GM21723 (cell line): ENCODE results near the gene SMYD5.

Source experiments
- ATAC-seq: cut with Tn5 transposase; IDR thresholded peaks from one replicate; pipeline ENCODE4 v1.9.1; 2021; ENCODE audit warnings: mild to moderate bottlenecking, moderate library complexity; ENCODE audit not compliant: unreplicated experiment

Gene SMYD5

GRCh38 chr2:73203055-73203681 is 10.9 kb upstream of the SMYD5 start:
- ATAC-seq: no peak

GRCh38 chr2:73205611-73206010 is 8.4 kb upstream of the SMYD5 start:
- ATAC-seq: no peak

GRCh38 chr2:73208258-73208657 is 5.8 kb upstream of the SMYD5 start:
- ATAC-seq: no peak

DNA sequence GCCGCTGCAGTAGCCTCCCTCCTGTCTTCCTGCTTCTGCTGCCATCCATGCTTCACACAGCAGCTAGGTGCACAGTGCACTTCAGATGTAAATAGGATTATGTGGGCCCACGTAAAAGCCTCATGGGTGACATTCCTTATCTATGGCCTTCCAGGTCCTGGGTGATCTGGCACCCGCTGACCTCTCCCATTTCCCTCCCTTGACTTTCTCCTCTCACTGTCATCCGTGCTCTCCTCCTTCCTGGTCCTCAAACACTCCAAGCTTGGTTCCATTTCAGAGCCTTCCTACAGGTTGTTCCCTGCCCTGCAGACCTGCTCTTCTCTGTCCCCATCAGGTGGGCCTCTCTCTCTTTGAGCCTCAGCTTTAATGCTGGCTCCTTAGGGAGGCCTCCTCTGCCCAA is 4.0 kb upstream of the SMYD5 start:
- no peak for ATAC-seq

DNA sequence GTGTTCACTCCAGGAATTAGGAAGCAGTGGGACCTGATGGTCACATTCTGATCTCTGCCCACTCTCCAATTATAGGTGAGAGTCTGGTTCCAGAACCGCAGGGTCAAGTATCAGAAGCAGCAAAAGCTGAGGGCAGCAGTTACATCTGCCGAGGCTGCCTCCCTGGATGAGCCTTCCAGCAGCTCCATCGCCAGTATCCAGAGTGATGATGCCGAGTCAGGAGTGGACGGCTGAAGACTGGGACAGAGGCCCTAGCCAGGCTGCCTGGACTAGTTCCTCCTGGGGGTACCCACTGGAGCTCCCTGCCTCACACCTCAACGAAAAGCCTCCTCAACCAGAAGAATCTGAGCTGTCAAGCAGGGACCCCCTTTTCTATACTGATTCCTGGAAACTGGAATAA is 3.3 kb upstream of the SMYD5 start:
- ATAC-seq: no peak

DNA sequence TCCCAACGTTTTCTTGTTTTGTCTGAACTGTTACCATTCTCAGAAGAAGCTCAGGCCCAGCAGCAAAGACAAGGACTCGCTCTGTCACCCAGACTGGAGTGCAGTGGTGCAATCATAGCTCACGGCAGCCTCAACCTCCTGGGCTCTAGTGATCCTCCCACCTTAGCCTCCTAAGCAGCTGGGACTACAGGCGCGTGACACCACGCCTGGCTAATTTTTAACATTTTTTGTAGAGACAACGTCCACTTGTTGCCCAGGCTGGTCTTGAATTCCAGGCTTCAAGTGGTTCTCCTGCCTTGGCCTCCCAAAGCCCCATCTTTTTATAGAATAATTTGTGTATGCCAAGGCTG is 2.0 kb upstream of the SMYD5 start:
- ATAC-seq: no peak

- ATAC-seq: peak; percentile 70
Measured at GRCh38 chr2:73212448-73213176, 1.4 kb upstream of the SMYD5 start.

DNA sequence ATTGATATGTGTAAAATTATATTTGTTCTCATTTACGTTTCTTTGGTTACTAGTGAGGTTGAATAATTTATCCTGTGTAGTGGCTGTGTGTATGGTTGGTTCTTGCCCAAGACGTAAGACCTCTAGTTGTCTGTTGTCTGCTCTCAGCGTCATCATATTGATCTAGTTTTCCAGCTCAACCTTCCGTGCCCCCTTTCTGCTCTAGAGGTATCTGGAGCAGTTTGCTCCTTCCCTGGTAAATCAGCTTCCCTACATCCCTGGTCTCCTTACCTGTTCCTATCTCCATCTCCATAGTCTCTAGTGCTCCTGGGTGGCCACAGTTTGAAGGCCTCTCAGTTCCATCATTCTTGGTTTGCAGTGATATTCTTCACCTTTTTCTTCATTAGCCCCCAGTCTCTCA is 1.2 kb downstream of the SMYD5 start:
- no peak for ATAC-seq

DNA sequence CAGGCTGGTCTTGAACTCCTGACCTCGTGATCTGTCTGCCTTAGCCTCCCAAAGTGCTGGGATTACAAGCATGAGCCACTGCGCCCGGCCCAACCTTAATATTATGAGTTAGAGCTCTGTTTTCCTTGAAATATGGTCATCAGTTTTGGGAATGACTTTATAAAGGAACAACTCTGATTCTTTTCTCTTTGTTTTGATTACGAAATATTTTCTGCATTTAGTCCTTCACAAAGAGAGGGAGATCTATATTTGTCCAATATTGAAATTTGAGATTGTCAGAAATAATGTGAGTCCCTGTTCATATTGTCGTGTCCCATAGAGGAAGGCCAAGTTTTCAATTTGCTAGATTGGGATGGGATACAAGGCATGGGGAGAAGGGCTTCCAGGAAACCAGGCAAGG is 3.1 kb downstream of the SMYD5 start:
- ATAC-seq: no peak

GRCh38 chr2:73217826-73218225 is 3.8 kb downstream of the SMYD5 start:
- ATAC-seq: no peak

DNA sequence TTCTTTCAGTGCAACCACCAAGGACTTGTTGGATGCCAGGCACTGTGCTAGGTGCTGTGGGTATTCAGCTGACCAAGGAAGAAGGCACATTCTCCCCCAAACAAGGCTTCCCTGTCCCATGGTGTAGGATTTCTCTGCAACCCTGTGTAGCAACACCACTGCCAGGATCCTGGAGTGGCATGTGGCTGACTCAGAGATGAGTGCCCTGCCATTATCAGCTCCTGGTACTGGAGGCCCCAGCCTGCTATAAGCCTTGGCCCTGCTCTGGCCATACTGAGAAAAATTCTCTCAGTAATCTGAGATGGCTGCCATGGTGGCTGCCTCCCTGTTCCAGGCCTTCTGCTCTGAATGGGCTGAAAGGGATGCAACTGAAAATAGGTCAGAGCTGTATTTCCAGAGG is 4.3 kb downstream of the SMYD5 start:
- no peak for ATAC-seq

DNA sequence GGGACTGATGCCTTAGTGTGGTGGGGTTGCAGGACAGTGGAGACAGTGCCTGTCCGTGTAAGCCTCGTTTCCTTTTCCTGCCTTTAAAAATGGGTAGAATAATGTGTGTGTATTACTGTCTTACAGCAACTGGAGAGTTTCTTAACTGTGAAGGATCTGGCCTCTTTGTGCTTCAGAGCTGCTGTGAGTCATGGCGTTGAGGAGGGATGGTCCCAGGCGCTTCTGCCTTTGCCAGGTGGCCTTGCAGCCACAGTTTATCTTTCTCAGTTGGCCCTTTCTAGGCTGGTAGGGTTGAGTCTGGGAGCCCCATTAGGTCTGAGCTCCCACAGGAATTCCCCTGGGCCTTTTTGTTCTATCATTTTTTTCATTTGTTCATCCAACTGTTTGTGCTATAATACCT is 9.8 kb downstream of the SMYD5 start:
- ATAC-seq: no peak

DNA sequence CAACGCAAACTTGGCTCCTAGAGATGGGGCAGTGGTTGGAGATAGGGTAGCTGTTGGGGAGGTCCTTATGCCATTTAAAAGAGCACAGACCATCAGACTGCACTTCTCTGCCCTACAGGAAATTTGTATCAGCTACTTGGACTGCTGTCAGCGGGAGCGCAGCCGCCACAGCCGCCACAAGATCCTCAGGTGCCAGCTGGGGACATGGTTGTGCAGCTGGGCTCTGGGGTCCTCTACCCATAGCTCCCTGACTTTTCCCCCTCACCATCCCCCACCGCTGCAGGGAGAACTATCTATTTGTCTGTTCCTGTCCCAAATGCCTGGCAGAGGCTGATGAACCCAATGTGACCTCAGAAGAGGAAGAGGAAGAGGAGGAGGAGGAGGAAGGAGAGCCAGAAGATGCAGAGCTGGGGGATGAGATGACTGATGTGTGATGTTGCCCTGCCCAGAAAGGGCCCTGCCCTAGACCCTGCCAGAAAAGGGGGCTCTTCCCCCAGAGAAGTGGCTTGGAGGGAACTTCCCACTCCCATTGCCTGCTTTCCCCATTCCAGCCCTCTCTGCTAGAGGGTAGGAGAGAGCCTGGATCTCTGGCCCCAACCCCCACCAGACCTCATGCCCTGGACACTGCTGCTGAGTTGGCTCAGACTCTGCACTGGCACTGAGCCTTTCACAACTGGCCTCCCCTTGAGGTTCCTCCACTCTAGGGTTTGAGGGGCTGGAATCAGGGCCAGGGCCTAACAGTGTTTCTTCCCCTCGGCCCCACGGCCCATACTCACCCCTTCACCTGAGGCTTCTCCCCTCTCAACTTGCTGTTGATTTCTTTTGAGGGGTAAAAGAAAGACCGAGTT is 11.7 kb downstream of the SMYD5 start:
- no peak for ATAC-seq

DNA sequence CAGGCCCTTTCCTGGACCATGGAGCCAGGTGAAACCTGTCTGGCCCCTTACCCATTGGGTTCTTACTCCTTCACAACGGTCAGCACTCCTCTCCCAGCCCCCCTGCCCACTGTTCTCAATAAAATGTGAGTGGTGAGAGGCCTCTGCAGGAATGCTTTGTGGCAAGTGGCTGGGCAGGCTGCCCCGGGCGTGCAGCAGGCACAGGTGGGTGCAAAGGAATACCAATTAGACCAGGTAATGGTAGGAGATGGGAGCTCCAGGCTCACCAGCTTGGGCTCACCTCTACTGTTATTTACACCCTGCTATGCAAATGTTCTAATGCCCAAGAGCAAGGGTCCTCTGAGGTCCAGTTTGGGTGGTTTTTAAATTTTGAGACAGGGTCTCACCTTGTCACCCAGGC is 13.0 kb downstream of the SMYD5 start:
- ATAC-seq: no peak

DNA sequence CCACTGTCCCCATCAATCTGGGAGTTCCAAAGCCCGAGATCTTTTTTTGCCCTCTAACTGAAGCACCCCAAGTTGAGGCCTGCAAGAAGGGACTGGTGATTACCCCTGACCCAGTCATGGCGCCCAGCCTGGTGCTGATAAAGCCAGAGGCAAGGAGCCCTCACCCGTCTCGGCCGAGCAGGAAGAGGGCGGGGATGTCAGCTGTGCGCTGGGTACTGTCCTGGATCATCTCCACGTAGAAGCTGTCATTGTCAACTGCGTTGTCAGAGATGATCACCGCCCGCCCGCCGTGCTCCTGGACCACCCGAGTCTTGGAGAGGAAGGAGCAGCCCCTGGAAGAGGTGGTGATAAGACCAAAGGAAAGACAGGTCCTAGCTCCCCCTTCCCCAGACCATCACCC is 14.6 kb downstream of the SMYD5 start:
- no peak for ATAC-seq

- peak; percentile 9 for ATAC-seq
Measured at GRCh38 chr2:73232403-73233153, 18.5 kb downstream of the SMYD5 start.

DNA sequence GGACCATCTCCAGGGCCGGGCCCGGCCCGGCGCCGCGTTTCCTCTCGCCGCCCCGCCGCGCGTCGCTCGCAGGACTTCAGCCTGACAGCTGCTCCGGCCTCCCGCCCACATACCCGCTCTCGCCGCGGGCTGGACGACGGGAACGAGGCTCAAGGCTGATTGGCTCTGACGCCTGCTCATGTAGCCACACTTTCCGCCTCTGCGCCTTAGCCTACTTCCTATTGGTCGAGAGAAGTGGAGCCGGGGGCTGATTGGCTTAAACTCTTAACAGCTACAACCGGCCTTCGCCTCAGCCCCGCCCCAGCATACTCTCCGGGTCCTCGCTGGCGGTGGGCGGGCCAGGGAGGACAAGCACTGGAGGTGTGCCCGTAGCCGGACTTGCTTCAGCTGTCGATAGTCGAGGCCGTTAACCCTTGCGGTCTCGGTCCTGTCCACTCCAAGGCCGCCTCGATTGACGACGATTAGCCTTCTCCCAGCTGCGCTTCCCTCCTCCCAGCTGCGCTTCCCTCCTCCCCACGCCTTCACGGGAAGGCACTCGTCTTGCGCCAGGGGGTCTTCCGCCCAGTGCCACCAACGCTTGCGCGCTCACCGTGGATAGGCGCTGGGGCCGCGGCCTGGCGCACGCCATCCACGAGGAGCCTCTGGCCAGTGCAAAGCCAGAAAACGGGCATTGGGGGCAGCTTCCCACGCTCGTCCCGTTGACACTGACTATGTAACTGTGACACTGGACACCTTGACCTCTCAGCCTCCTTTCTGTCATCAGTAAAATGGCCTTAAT is 19.3 kb downstream of the SMYD5 start, which contains the start of gene PRADC1:
Gene PRADC1 (minus strand): TSS at position 86 of the 778 bp plus-strand sequence. CDS start 79 bp downstream, at position 7.
- peak; percentile 87 for ATAC-seq

DNA sequence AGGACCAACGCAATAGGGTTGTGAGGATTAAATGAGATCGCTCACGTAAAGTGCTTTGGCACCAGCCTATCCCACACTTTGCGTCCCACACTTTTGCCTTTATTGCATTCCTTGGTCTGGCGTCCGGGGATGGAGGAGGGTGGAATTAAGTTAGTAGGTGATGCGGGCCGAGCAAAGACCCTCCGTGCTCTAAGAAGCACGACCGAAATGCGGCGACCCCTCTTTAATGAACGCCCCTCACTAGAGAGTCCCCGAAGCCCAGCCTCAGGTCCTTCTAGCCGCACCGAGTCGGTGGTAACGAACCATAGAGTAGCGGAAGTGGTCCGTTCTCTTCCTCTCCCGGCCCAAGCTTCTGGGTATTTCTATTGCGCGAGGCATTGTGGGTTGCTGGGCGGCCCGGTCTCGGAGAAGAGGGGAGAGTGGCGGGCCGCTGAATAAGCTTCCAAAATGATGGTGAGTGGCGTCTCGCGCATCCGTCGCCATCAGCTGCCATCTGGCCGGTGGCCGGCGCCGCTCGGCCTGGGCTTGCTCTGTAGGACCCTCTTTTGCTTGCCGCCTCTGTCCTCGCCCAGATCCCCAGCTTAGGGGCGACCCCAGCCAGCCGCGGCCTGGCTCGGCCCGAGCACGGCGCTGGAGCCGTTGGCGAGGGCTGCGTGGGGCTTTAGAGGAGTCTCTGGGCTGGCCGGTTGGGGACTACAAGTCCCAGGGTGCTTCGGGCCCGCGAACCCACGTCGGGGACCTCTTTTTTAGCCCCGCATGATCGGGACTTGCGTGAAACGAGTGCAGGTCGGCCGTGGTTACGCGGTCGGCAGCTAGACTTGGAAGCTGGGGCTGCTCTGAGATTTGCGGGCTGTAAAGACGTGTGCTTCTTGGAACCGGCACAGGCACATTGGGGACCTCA is 20.1 kb downstream of the SMYD5 start, which contains the start of gene CCT7:
Gene CCT7 (plus strand): TSS at position 377 of the 901 bp plus-strand sequence. CDS start 71 bp downstream, at position 448.
- ATAC-seq: peak; percentile 69
